ENCODE data around the gene TMEM18. TPM values are rescaled to one million over a fixed set of nuclear protein-coding genes. Genes with fewer than 3 reads are reported as not detected.
A peak's percentile ranks its signal among the peaks of the same experiment; 100 is the strongest.

The TMEM18 gene
- total and polyA plus RNA-seq, 9 of the 15 experiments (the other 6 are each of a cell fraction or from before 2014, with no cell fraction given), result 12.8 to 55.9 (median 21.8) TPM

DNA sequence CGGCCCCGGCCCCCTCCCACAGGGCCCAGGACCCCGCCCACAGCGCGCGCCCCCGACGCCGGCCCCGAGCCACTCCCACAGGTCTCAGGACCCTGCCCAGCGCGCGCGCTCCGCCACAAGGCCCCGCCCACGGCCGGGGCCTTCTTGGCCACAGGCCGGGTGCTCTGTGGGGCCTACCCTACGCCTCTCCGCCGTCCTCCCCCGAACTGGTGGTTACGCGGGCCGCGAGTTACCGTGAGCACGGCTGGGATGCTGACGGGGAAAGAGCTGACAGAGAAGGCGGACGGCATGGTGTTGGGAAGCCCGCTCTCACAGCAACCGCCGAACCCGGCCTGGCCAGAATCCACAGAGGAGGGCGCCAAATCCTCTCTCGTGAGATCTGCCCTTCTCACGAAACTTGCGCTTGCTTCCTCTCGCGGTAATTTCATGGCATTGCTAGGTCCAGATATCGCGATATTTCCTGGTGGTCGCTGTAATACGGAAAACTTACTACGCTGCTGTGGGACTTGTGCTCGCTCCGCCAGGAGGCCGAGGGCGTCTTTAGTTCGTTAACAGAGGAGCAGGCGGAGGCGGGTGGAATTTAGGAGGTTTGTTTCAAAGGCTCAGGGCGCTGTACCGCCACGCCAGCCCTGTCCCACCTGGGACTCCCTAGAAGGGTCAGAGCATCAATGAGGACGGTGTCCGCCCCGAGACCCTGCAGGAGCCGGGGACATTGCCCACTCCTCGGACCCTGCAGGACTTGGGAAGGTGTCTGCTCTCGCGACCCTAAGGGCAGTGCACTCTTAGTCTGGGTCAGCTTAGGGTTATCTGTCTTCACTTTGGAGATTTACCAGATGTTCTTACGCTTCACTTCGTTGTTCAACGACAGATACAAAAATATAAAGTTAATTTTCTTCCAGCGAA lies at the start of gene TMEM18 (continued):
- TF ChIP-seq AFF1 (IDR thresholded peaks at IDR 0.05; ENCODE audit: low read depth in 1 of 2, partially characterized antibody in 2 of 2) (peak in 1 of 2 experiments; percentile 63), FIP1L1 (IDR thresholded peaks at IDR 0.05; ENCODE audit: low read depth, low read length, poor library complexity, severe bottlenecking) (peak; percentile 77), ZNF282 (CRISPR knock-in tag; IDR thresholded peaks at IDR 0.05) (0 out of 2 replicates have a peak, but pooled peaks have one; percentile 67), CSDE1 (IDR thresholded peaks at IDR 0.05) (0 out of 4 replicates have a peak, but pooled peaks of 1 of the 2 experiments have one; percentile 29), CAMTA2 (CRISPR knock-in tag; conservative IDR thresholded peaks at IDR 0.05) (no peak), MBD2 (IDR thresholded peaks at IDR 0.05; ENCODE audit: borderline replicate concordance, low read depth) (peak; percentile 55; the same call in 1 of the 2 replicates), DIDO1 (tag; IDR thresholded peaks at IDR 0.05; ENCODE audit: low read depth) (peak; percentile 91), ZNF707 (CRISPR knock-in tag; conservative IDR thresholded peaks at IDR 0.05) (no peak), RBM25 (IDR thresholded peaks at IDR 0.05; ENCODE audit: low read depth, low read length, severe bottlenecking) (peak; percentile 98), SIN3B (IDR thresholded peaks at IDR 0.05; ENCODE audit: low read depth) (peak; percentile 86)
- TF ChIP-seq, protein P1, sequence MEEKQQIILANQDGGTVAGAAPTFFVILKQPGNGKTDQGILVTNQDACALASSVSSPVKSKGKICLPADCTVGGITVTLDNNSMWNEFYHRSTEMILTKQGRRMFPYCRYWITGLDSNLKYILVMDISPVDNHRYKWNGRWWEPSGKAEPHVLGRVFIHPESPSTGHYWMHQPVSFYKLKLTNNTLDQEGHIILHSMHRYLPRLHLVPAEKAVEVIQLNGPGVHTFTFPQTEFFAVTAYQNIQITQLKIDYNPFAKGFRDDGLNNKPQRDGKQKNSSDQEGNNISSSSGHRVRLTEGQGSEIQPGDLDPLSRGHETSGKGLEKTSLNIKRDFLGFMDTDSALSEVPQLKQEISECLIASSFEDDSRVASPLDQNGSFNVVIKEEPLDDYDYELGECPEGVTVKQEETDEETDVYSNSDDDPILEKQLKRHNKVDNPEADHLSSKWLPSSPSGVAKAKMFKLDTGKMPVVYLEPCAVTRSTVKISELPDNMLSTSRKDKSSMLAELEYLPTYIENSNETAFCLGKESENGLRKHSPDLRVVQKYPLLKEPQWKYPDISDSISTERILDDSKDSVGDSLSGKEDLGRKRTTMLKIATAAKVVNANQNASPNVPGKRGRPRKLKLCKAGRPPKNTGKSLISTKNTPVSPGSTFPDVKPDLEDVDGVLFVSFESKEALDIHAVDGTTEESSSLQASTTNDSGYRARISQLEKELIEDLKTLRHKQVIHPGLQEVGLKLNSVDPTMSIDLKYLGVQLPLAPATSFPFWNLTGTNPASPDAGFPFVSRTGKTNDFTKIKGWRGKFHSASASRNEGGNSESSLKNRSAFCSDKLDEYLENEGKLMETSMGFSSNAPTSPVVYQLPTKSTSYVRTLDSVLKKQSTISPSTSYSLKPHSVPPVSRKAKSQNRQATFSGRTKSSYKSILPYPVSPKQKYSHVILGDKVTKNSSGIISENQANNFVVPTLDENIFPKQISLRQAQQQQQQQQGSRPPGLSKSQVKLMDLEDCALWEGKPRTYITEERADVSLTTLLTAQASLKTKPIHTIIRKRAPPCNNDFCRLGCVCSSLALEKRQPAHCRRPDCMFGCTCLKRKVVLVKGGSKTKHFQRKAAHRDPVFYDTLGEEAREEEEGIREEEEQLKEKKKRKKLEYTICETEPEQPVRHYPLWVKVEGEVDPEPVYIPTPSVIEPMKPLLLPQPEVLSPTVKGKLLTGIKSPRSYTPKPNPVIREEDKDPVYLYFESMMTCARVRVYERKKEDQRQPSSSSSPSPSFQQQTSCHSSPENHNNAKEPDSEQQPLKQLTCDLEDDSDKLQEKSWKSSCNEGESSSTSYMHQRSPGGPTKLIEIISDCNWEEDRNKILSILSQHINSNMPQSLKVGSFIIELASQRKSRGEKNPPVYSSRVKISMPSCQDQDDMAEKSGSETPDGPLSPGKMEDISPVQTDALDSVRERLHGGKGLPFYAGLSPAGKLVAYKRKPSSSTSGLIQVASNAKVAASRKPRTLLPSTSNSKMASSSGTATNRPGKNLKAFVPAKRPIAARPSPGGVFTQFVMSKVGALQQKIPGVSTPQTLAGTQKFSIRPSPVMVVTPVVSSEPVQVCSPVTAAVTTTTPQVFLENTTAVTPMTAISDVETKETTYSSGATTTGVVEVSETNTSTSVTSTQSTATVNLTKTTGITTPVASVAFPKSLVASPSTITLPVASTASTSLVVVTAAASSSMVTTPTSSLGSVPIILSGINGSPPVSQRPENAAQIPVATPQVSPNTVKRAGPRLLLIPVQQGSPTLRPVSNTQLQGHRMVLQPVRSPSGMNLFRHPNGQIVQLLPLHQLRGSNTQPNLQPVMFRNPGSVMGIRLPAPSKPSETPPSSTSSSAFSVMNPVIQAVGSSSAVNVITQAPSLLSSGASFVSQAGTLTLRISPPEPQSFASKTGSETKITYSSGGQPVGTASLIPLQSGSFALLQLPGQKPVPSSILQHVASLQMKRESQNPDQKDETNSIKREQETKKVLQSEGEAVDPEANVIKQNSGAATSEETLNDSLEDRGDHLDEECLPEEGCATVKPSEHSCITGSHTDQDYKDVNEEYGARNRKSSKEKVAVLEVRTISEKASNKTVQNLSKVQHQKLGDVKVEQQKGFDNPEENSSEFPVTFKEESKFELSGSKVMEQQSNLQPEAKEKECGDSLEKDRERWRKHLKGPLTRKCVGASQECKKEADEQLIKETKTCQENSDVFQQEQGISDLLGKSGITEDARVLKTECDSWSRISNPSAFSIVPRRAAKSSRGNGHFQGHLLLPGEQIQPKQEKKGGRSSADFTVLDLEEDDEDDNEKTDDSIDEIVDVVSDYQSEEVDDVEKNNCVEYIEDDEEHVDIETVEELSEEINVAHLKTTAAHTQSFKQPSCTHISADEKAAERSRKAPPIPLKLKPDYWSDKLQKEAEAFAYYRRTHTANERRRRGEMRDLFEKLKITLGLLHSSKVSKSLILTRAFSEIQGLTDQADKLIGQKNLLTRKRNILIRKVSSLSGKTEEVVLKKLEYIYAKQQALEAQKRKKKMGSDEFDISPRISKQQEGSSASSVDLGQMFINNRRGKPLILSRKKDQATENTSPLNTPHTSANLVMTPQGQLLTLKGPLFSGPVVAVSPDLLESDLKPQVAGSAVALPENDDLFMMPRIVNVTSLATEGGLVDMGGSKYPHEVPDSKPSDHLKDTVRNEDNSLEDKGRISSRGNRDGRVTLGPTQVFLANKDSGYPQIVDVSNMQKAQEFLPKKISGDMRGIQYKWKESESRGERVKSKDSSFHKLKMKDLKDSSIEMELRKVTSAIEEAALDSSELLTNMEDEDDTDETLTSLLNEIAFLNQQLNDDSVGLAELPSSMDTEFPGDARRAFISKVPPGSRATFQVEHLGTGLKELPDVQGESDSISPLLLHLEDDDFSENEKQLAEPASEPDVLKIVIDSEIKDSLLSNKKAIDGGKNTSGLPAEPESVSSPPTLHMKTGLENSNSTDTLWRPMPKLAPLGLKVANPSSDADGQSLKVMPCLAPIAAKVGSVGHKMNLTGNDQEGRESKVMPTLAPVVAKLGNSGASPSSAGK (IDR thresholded peaks at IDR 0.05), result peak; percentile 70

Data from K562 (cell line).